DMS 273 (cell line): ENCODE data around the gene CFAP157.

Experiments used
- DNase-seq: peaks from one replicate; lab custom pipeline; 2025; ENCODE audit not compliant: unreplicated experiment; lab: John Stamatoyannopoulos, UW

Gene CFAP157

DNA sequence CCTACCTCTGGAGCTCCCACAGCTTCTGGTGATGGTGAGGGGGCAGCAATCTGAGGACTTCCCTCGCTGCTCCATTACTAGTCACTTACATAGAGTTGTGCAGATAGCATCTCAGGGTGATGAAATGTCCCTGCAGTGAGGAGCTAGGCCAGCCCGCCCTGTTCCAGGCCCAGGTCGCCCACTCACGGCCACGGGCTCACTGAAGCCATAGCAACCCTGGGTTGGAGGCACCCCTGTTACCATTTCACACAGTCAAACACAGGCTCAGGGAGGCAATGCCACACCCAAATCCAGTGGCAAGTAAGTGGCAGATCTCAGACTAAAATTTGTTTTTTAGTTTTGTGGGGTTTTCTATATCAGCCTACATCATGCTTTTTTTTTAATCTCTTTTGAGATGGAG, 52.1 kb downstream of the CFAP157 start:
- DNase-seq = no peak

DNA sequence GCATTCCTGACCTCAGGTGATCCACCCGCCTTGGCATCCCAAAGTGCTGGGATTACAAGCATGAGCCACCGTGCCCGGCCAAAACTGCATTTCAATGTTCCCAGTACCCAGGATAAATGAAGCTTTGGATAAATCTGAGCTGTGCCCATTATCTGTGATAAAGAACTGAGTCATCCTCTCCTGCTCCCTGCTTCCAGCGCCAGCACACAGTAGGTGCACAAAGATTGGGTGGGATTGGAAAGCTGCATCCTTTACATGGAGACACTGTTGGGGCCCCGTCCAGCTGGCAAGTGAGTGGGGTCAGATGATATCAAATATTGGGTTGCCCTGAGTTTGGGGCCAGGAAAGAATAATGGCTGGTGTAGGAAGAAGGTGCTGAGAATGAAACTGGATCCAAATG, 54.3 kb downstream of the CFAP157 start:
- DNase-seq = no peak

DNA sequence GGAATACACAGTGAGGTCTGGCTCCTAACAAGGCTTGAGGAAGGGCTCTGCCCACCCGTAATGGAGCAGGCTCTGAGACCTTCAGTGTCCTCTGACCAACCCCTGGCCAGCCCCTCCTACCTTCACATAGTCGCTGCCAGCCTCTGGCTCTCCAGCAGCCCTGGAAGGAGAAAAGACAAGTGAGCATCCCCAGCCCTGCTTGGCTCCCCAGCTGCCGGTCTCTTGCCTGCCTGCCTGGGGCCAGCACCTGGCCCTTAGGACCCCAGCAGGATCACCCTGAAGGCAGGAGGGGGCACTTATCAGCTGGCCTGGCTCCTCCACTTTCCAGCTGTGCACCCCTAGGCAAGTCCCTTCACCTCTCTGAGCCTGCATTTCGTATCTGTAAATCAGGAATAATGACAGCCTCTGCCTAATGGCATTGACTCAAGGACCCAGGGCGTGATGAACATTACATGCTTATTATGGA, 54.7 kb downstream of the CFAP157 start:
- DNase-seq = no peak

DNA sequence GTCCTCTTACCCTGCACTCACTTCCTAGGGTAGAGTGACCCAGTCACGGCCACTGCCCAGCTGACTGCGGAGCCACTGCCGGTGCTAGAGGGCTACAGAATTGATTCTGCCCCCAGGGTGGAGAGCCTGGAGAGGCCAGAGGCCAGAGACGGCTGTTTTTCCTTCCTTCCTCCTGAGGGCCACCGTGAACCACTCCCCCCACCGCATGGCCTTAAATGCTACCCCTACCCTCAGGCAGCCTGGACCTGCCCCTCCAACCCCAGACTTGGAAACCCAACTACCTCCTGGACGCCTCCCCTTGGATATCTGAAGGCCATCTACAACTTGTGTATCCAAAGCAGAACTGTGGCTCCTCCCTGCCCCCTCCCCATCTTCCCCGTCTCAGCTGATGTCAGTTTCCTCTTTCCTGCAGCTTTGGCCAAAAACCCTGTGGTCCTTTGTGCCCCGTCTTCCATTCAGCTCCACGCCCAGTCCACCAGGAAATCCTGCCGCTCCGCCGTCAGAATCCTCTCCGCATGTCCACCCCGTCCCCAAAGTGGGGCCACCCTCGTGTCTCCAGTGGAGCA, 55.4 kb downstream of the CFAP157 start:
- no peak for DNase-seq

DNA sequence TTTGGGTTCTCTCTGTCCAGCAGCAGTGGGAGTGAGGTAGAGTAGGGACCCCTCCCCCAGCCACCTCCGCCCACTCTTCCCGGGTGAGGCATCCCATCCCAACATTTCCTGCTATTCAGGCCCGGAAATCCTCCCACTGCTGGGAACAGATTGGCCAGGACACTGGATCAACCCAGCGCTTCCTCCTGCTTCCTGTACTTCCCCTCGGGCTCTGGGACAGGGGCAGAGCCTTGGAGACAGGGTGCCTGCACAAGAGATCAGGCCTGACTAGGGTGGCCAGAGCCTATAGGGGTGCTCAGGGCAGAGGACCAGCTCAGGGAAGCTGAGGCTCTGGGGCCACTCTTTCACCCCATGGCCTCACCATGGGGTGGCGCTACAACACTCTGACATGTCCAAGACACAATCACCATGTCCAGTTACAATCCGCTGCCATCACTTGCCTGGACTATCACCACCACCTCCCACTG, 57.2 kb downstream of the CFAP157 start:
- DNase-seq = no peak

DNA sequence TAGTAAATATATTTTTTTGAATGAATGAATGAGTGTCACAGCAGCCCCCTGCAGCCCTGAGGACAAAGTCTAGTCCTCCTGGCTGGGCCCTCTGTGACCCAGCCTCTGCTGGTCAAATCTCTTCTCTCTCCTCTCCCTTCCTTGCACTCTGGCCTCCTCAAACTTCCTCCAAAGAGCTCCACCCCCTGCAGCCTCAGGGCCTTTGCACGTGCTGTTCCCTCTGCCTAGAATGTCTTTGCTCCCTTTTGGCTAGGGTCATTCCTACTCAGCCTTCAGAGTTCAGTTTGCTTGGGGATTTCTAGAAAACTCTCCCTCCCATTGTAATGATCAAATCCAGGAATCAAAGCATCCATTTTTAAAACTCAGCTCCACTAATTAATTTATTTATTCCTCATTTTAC, 58.6 kb downstream of the CFAP157 start:
- no peak for DNase-seq
